HG03175 (cell line): ENCODE data around the gene NRIP3.

Experiments used
- ATAC-seq: cut with Tn5 transposase; IDR thresholded peaks from one replicate; pipeline ENCODE4 v1.9.1; 2021; ENCODE audit warnings: mild to moderate bottlenecking, moderate library complexity; ENCODE audit not compliant: unreplicated experiment

NRIP3 gene

DNA sequence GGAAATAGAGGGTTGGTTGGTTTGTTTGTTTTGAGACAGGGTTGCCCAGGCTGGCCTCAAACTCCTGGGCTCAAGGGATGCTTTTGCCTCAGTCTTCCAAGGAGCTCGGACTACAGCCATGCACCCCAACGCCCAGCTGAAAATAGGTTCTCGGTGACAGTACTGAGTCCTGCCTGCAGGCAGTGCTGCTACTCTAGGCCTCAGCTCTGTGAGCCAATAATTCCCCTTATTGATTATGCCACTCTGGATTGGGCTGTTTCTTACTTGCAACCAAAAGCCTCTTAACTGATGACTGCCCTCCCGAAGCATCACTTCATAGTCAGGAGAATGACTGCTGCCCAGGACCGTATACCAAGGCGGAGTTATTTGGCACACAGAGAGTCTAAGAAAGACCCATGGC is 69.9 kb downstream of the NRIP3 start:
- no peak for ATAC-seq

DNA sequence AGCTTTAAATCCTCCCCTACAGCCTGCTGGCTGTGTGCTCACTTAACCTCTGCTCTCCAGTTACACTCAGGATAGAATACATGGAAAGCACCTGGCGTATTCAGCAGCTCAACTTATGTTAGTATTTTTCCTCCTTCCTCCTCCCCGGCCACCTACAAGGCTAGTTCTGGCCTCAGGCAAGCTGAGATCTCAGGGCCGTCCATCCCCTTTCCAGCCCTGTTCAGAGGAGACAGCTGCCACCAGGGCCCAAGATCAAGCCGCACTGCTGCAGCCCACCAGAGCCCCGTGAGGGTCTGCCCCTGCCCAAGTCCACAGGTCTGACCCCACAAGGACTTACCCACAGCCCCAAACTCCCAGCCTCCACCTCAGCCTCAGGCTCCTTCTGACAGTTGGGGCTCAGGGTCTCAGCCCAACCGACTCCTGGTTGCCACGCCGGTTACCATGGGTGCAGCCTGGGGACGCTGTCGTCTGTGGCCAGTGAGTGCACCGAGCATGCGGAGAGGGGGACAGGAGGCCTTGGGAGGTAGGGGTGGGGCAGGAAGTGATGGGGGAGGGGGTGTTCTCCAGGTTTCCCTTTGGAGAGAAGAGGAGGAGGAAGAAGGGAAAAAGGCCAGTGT is 71.1 kb downstream of the NRIP3 start, which contains the start of gene C11orf16:
Gene C11orf16 (minus strand): TSS at position 384 of the 617 bp plus-strand sequence. CDS start 639 bp downstream, outside the sequence.
- ATAC-seq = no peak
